HepG2 (cell line): ENCODE measurements around the gene SYT8. TPM values are rescaled to one million over a fixed set of nuclear protein-coding genes. Genes with fewer than 3 reads are reported as not detected.

Experiments
- ATAC-seq: fragments of 200-7000 bp; cut with Tn5 transposase; 3 replicates; pipeline ENCODE4 v1.9.1; 2020; ENCODE audit warnings: mild to moderate bottlenecking, moderate library complexity
- BruUV-seq: library from RNA; stranded (reverse); fragments of 400-500 nt; replicated peaks from 2 replicates; lab custom pipeline; 2021; lab: Mats Ljungman, UMichigan
- CTCF ChIA-PET: fragments of 300-600 bp; formaldehyde crosslinking; extraction: SDS; loops from one replicate; lab custom pipeline; 2021; ENCODE audit warnings: low total read pairs, inconsistent platforms, low intra/inter-chr PET ratio; lab: Yijun Ruan, JAX
- POLR2A ChIA-PET: fragments of 350-600 bp; sonication (Branson Sonifier 250); formaldehyde crosslinking; loops from one replicate; lab custom pipeline; 2020; ENCODE audit warnings: antibody characterized with exemption, inconsistent platforms; lab: Yijun Ruan, JAX
- DNase-seq: peaks from one replicate; pipeline ENCODE4 v3.0.0-alpha.2; 2015; ENCODE audit warnings: low spot score
- FAIRE-seq: peaks from 3 replicates; lab custom pipeline; 2011; peaks lifted over from hg19 to GRCh38; lab: Jason Lieb, UNC
- H2AFZ ChIP-seq: one replicate; pipeline ENCODE4 v1.6.1; 2011; ENCODE audit warnings: low read length, inconsistent platforms
- H3K27ac ChIP-seq: fragments of 300-600 bp; 3 replicates; pipeline ENCODE4 v1.8.0; 2011; ENCODE audit warnings: mixed run types, mild to moderate bottlenecking, mixed read lengths, low read length, inconsistent platforms; ENCODE audit not compliant: insufficient read depth; ENCODE audit errors: extremely low read length
- H3K27me3 ChIP-seq, 2 experiments: fragments of 200-600 bp in 1 of 2; 2 replicates in 1 of 2; 3 replicates in 1 of 2; pipeline versions ENCODE4 v1.6.0 to v1.8.0; 2011; ENCODE audit warnings: low read length in 2 of 2, mild to moderate bottlenecking in 2 of 2, moderate library complexity in 2 of 2, inconsistent platforms in 1 of 2; ENCODE audit not compliant: insufficient read depth in 2 of 2, control insufficient read depth in 1 of 2
- H3K36me3 ChIP-seq, 2 experiments: fragments of 200-600 bp in 1 of 2; replicated peaks in 1 of 2; 2 replicates in 1 of 2; 3 replicates in 1 of 2; pipeline versions ENCODE4 v1.5.1 to v1.8.0; 2011; ENCODE audit warnings: low read length in 2 of 2, inconsistent platforms in 1 of 2; ENCODE audit not compliant: insufficient read depth in 2 of 2, control insufficient read depth in 1 of 2
- H3K4me1 ChIP-seq: 2 replicates; pipeline ENCODE4 v1.5.1; 2012; ENCODE audit warnings: low read length, inconsistent platforms; ENCODE audit not compliant: insufficient read depth
- H3K4me2 ChIP-seq: 2 replicates; pipeline ENCODE4 v1.6.0; 2011; ENCODE audit warnings: low read depth, low read length, inconsistent platforms
- H3K4me3 ChIP-seq, 3 experiments: fragments of 200-600 bp in 1 of 3; sonication (generic), shearing (Covaris generic) in 1 of 3; replicated peaks in 1 of 3; 2 replicates each; pipeline ENCODE4 v1.5.1; 2011 to 2016; ENCODE audit warnings: low read length in 3 of 3, inconsistent platforms in 2 of 3, low read depth in 2 of 3, mild to moderate bottlenecking in 2 of 3, control low read depth in 1 of 3, mixed read lengths in 1 of 3; ENCODE audit not compliant: insufficient read depth in 1 of 3
- H3K79me2 ChIP-seq: one replicate; pipeline ENCODE4 v1.6.1; 2011; ENCODE audit warnings: low read length, inconsistent platforms; ENCODE audit not compliant: insufficient read depth
- H3K9ac ChIP-seq: 2 replicates; pipeline ENCODE4 v1.6.0; 2011; ENCODE audit warnings: mild to moderate bottlenecking, low read depth, low read length, inconsistent platforms; ENCODE audit not compliant: insufficient read depth
- H3K9me3 ChIP-seq: 2 replicates; pipeline ENCODE4 v1.5.1; 2012; ENCODE audit warnings: mild to moderate bottlenecking, low read length
- H4K20me1 ChIP-seq: 2 replicates; pipeline ENCODE4 v1.6.0; 2011; ENCODE audit warnings: inconsistent platforms, mild to moderate bottlenecking, low read length, moderate library complexity; ENCODE audit not compliant: insufficient read depth
- HNRNPLL ChIP-seq: fragments of 200-400 bp; formaldehyde crosslinking; IDR thresholded peaks from 2 replicates; pipeline ENCODE4 v1.6.1; 2017; ENCODE audit warnings: mild to moderate bottlenecking, low read depth, low read length; ENCODE audit not compliant: poor library complexity, severe bottlenecking
- JUNB ChIP-seq: sonication (generic); formaldehyde crosslinking; IDR thresholded peaks from 2 replicates; pipeline ENCODE4 v1.8.0; 2022; ENCODE audit warnings: missing genetic modification reagents, mild to moderate bottlenecking, borderline replicate concordance
- SIX4 ChIP-seq: sonication (generic); formaldehyde crosslinking; IDR thresholded peaks from 2 replicates; pipeline ENCODE4 v1.4.0; 2020; ENCODE audit warnings: missing genetic modification reagents
- ZKSCAN1 ChIP-seq: fragments of 150-350 bp; IDR thresholded peaks from 2 replicates; pipeline ENCODE4 v1.6.1; 2014; ENCODE audit warnings: low read length
- ZNF501 ChIP-seq: sonication (generic); formaldehyde crosslinking; IDR thresholded peaks from 2 replicates; pipeline ENCODE4 v1.5.1; 2020; ENCODE audit warnings: mild to moderate bottlenecking, moderate library complexity, missing genetic modification reagents
- ZNF710 ChIP-seq: sonication (generic); formaldehyde crosslinking; IDR thresholded peaks from 2 replicates; pipeline ENCODE4 v1.5.0; 2020; ENCODE audit warnings: mild to moderate bottlenecking, missing genetic modification reagents, borderline replicate concordance
- ZNF768 ChIP-seq: sonication (generic); formaldehyde crosslinking; IDR thresholded peaks from 2 replicates; pipeline ENCODE4 v1.4.0; 2020; ENCODE audit warnings: missing genetic modification reagents
- WGBS: methylation state at CpG from one replicate; pipeline ENCODE4 v1.1.6; 2017; ENCODE audit warnings: low lambda C conversion rate; 5-methylcytosine and 5-hydroxymethylcytosine counted together
- in situ Hi-C: cut with HindIII; loops from 2 replicates; pipeline ENCODE4 v1.10.0; 2017; ENCODE audit warnings: low pct_unique_long_range_greater_than_20kb; ENCODE audit not compliant: extremely low pct_ligation_motif_present
- intact Hi-C: fragments of 100-400 bp; cut with micrococcal nuclease; formaldehyde crosslinking; loops from one replicate; pipeline ENCODE4 v1.10.0; 2022; ENCODE audit not compliant: unreplicated experiment
- polyA plus RNA-seq, 8 experiments: library from polyadenylated mRNA; depleted of rRNA in 3 of 8; stranded (reverse) in 7 of 8; unstranded in 1 of 8; fragments of >200 nt; fragmentation: Illumina TruSeq in 4 of 8; extraction: Trizol in 4 of 8; gene quantifications; 2 replicates each; pipeline versions ENCODE4 v1.2.1 to v1.2.3, GENCODE V29; 2011 to 2016; ENCODE audit warnings: low read depth in 4 of 8, missing spikeins in 1 of 8, mixed read lengths in 1 of 8; ENCODE audit not compliant: insufficient read depth in 1 of 8
- total RNA-seq, 5 experiments: library from RNA; depleted of rRNA; stranded (reverse); fragments of >200 nt; fragmentation: Illumina TruSeq; extraction: Trizol; gene quantifications; 2 replicates each; pipeline ENCODE4 v1.2.3, GENCODE V29; 2016; ENCODE audit warnings: low read depth in 1 of 5

The SYT8 gene
- total and polyA plus RNA-seq, 2 of the 13 experiments (the other 11 are each of a cell fraction or from before 2014, with no cell fraction given), result 0.60 to 2.3 TPM

GRCh38 chr11:1825785-1826451, 8.9 kb upstream of the SYT8 start:
- H3K9ac ChIP-seq, result no peak overlapping the region
- in situ Hi-C loops, result no loop called here
- no TSS peak for BruUV-seq
- no peak for FAIRE-seq
- WGBS, result 92% methylated on average over 5 of the region's 33 CpGs
- H3K27me3 ChIP-seq, result peaks cover 0 to 2% of the 10 kb centered on the region in 2 experiments; a peak in 3 of 5 replicates
- TF ChIP-seq ZNF501 (no peak), ZKSCAN1 (peak; percentile 60; the same call in 1 of the 2 replicates), ZNF768 (CRISPR knock-in tag) (0 out of 2 replicates have a peak, but pooled peaks have one; percentile 5), JUNB (peak; percentile 17; the same call in 1 of the 2 replicates), HNRNPLL (peak; percentile 0), ZNF710 (0 out of 2 replicates have a peak, but pooled peaks have one; percentile 10), SIX4 (no peak)
- ATAC-seq, result no peak
- no peak overlapping the region for H2AFZ ChIP-seq
- intact Hi-C loops, result no loop called here
- CTCF ChIA-PET, result interaction anchor here (1.3 to 4.0 kb wide), 6 partner anchors 120 to 331 kb away, joined by 4 to 56 read pairs (median 10); no protein-coding TSS in a partner anchor
- H4K20me1 ChIP-seq, result no peaks in the 10 kb centered on the region
- H3K9me3 ChIP-seq, result no peaks in the 10 kb centered on the region
- no peak overlapping the region for H3K4me2 ChIP-seq
- H3K4me3 ChIP-seq, result no peak overlapping the region
- H3K4me1 ChIP-seq, result peaks cover 64% of the 10 kb centered on the region
- no peaks in the 10 kb centered on the region for H3K36me3 ChIP-seq
- DNase-seq, result no peak
- POLR2A ChIA-PET, result interaction anchor here (1.0 to 1.8 kb wide), 4 partner anchors 8 to 173 kb away, joined by 4 to 9 read pairs (median 6); no protein-coding TSS in a partner anchor
- no peaks in the 10 kb centered on the region for H3K79me2 ChIP-seq
- no peak overlapping the region for H3K27ac ChIP-seq
